Body of pancreas (tissue), 4 donors: ENCODE measurements around the gene MRPL51. TPM values are rescaled to one million over a fixed set of nuclear protein-coding genes. Genes with fewer than 3 reads are reported as not detected.

Source experiments
- ATAC-seq: fragments of 150-250 bp; one replicate; pipeline ENCODE4 v1.9.1; 2016
- DNase-seq, 4 donors: peaks; one replicate each; pipeline ENCODE4 v3.0.0-alpha.2; 2019
- H3K27ac ChIP-seq, 4 donors: fragments of 200-600 bp; sonication (generic); 1 replicate in 3 of 4; 2 replicates in 1 of 4; pipeline versions ENCODE4 v1.5.1 to v1.6.1; 2016 to 2019; ENCODE audit warnings: mild to moderate bottlenecking in 1 of 4, mixed read lengths in 1 of 4, moderate library complexity in 1 of 4
- H3K27me3 ChIP-seq, 2 donors: fragments of 200-600 bp; sonication (generic); one replicate each; pipeline ENCODE4 v1.6.0; 2016; ENCODE audit warnings: mild to moderate bottlenecking in 1 of 2
- H3K36me3 ChIP-seq, 2 donors: fragments of 200-600 bp; sonication (generic); replicated peaks in 1 of 2; 2 replicates each; pipeline ENCODE4 v1.5.1; 2016; ENCODE audit warnings: low read depth in 2 of 2; ENCODE audit not compliant: insufficient read depth in 1 of 2
- H3K4me1 ChIP-seq: fragments of 200-600 bp; sonication (generic); one replicate; pipeline ENCODE4 v1.6.0; 2016
- H3K4me3 ChIP-seq, 2 donors: fragments of 200-600 bp; sonication (generic); 1 replicate in 1 of 2; 2 replicates in 1 of 2; pipeline ENCODE4 v1.5.1; 2016 to 2019
- H3K9me3 ChIP-seq, 3 donors: fragments of 200-600 bp; sonication (generic); 1 replicate in 2 of 3; 2 replicates in 1 of 3; pipeline ENCODE4 v1.5.1; 2016
- POLR2A ChIP-seq, 3 donors: fragments of 450-650 bp; IDR thresholded peaks; one replicate each; pipeline ENCODE4 v1.6.1; 2016; ENCODE audit warnings: antibody characterized with exemption in 3 of 3, mild to moderate bottlenecking in 2 of 3
- WGBS, 2 donors: methylation state at CpG; one replicate each; pipeline ENCODE4 v1.1.5; 2017; 5-methylcytosine and 5-hydroxymethylcytosine counted together
- intact Hi-C: fragments of 100-400 bp; cut with DNase I; formaldehyde crosslinking; loops from one replicate; pipeline ENCODE4 v1.15.1; 2023
- total RNA-seq, 2 donors: library from RNA; depleted of rRNA; stranded (reverse); fragments of >200 nt; gene quantifications; one replicate each; pipeline ENCODE4 v1.1.0, GENCODE V29; 2016
- TF ChIP-seq, protein P1 (sequence below), 7 experiments: fragments of 450-650 bp in 4 of 7; fragments of 200-600 bp in 3 of 7; sonication (generic) in 3 of 7; IDR thresholded peaks; one replicate each; pipeline ENCODE4 v1.5.1; 2016 to 2019; ENCODE audit warnings: antibody characterized with exemption in 7 of 7

Gene MRPL51
- total RNA-seq, 2 donors from 2014 or later, result 23.6 to 25.1 TPM

DNA sequence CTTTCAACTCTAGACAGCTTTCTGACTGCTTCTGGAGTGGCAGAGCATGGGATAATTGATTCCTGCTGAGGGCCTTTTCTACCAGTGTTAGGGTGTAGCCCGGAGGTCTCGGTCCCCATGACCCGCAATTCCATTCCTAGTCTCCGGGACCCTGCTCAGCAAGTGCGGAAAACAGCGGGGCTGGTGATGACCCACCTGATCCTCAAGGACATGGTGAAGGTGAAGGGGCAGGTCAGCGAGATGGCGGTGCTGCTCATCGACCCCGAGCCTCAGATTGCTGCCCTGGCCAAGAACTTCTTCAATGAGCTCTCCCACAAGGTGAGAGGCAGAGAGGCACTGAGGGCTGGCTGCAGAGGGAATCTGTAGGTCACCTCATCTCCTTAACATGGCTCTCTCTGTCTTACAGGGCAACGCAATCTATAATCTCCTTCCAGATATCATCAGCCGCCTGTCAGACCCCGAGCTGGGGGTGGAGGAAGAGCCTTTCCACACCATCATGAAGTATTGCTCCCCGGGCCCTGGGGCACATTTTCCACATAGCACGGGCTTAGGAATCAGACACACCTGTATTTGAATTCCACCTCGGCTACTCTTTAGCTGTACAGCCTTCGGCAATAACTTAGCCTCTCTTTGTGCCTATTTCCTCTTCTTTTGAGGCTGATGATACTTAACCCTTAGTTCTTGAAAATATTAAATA is 35.6 kb upstream of the MRPL51 start:
- H3K4me3 ChIP-seq, result no peak overlapping the region
- 88 to 89% methylated on average over 17 of the region's 17 CpGs for WGBS, 2 donors
- peaks cover 19% of the 10 kb centered on the region for H3K4me1 ChIP-seq
- intact Hi-C loops, result no loop called here
- H3K9me3 ChIP-seq, result no peaks in the 10 kb centered on the region
- no peak overlapping the region for H3K27ac ChIP-seq
- TF ChIP-seq POLR2A (IDR thresholded peaks at IDR 0.05), result no peak
- TF ChIP-seq, protein P1, sequence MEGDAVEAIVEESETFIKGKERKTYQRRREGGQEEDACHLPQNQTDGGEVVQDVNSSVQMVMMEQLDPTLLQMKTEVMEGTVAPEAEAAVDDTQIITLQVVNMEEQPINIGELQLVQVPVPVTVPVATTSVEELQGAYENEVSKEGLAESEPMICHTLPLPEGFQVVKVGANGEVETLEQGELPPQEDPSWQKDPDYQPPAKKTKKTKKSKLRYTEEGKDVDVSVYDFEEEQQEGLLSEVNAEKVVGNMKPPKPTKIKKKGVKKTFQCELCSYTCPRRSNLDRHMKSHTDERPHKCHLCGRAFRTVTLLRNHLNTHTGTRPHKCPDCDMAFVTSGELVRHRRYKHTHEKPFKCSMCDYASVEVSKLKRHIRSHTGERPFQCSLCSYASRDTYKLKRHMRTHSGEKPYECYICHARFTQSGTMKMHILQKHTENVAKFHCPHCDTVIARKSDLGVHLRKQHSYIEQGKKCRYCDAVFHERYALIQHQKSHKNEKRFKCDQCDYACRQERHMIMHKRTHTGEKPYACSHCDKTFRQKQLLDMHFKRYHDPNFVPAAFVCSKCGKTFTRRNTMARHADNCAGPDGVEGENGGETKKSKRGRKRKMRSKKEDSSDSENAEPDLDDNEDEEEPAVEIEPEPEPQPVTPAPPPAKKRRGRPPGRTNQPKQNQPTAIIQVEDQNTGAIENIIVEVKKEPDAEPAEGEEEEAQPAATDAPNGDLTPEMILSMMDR (IDR thresholded peaks at IDR 0.05), result no peak
- H3K36me3 ChIP-seq, result peaks cover 4 to 38% of the 10 kb centered on the region in 2 donors
- DNase-seq, result no peak
- ATAC-seq, result no peak
- H3K27me3 ChIP-seq, result no peaks in the 10 kb centered on the region

DNA sequence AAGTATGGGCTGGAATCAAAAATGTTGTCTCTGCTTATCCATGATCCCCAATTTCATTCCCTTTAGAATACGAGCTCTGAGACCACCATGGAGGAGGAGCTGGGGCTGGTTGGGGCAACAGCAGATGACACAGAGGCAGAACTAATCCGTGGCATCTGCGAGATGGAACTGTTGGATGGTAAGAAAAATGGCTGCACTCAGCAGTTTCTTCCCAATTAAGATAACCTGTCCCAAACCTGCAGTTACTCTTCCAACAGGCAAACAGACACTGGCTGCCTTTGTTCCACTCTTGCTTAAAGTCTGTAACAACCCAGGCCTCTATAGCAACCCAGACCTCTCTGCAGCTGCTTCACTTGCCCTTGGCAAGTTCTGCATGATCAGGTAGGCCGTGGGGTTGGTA is 34.6 kb upstream of the MRPL51 start:
- Histone ChIP-seq H3K27me3 (no peaks in the 10 kb centered on the region), H3K36me3 (peaks cover 4 to 40% of the 10 kb centered on the region in 2 donors), H3K27ac (no peak overlapping the region), H3K4me1 (peaks cover 9% of the 10 kb centered on the region), H3K9me3 (no peaks in the 10 kb centered on the region), H3K4me3 (no peak overlapping the region)
- no peak for TF ChIP-seq POLR2A (IDR thresholded peaks at IDR 0.05)
- TF ChIP-seq, protein P1 (IDR thresholded peaks at IDR 0.05), result no peak
- intact Hi-C loops, result no loop called here
- DNase-seq (no peak), ATAC-seq (no peak)
- WGBS, 2 donors, result 88 to 96% methylated on average over 4 of the region's 4 CpGs

DNA sequence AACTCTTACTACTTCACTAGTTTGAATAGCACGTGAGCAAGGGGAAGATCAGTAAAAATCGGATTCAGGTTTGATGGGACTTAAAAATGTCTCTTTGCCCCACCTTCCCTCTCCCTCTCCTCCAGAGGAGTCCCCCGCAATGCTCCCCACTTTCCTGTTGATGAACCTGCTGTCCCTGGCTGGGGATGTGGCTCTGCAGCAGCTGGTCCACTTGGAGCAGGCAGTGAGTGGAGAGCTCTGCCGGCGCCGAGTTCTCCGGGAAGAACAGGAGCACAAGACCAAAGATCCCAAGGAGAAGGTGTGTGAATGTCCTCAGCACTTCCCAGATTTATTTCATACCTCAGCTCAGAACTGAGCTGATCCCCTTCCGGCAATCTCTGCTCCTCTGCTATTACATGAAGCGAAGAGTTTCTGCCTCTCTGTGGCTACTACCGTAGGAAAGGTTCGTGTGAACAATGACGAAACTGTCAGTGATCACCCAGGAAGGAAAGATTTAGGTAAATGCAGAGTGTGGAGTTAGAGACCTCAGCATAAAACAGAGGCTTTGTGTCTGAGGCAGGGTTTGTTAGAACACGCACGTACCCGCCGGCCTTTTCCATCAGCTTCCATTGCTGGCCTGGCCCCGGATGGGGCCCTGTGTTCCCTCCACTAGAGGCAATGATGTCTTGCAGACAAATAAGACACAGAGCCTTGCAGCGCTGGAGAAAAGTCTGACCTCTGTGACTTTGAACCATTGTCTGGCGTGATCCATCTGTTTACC is 33.9 kb upstream of the MRPL51 start:
- no peak overlapping the region for H3K27ac ChIP-seq
- no peak for ATAC-seq
- TF ChIP-seq POLR2A (IDR thresholded peaks at IDR 0.05), result no peak
- TF ChIP-seq, protein P1 (IDR thresholded peaks at IDR 0.05), result no peak
- intact Hi-C loops, result no loop called here
- 90 to 93% methylated on average over 19 of the region's 19 CpGs for whole genome bisulfite sequencing, 2 donors
- peaks cover 9 to 48% of the 10 kb centered on the region in 2 donors for H3K36me3 ChIP-seq
- H3K4me3 ChIP-seq, result no peak overlapping the region
- no peaks in the 10 kb centered on the region for H3K27me3 ChIP-seq
- no peak for DNase-seq
- H3K4me1 ChIP-seq, result peaks cover 2% of the 10 kb centered on the region
- no peaks in the 10 kb centered on the region for H3K9me3 ChIP-seq

DNA sequence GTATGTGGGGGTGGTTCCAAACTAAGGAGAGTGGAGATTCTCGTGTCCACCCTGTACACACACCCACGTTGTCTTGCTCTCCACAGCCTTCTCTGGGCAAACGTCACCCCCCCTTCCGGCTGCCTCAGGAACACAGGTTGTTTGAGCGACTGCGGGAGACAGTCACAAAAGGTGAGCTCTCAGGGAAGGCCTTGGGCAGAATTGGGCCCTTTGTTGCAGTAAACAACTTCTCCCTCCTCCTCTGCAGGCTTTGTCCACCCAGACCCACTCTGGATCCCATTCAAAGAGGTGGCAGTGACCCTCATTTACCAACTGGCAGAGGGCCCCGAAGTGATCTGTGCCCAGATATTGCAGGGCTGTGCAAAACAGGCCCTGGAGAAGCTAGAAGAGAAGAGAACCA is 33.1 kb upstream of the MRPL51 start:
- Histone ChIP-seq H3K27me3 (no peaks in the 10 kb centered on the region), H3K9me3 (no peaks in the 10 kb centered on the region), H3K27ac (no peak overlapping the region), H3K4me1 (no peaks in the 10 kb centered on the region), H3K36me3 (peaks cover 9 to 52% of the 10 kb centered on the region in 2 donors), H3K4me3 (no peak overlapping the region)
- WGBS, 2 donors, result 83 to 97% methylated on average over 5 to 7 of the region's 7 CpGs
- no peak for TF ChIP-seq POLR2A (IDR thresholded peaks at IDR 0.05)
- TF ChIP-seq, protein P1 (IDR thresholded peaks at IDR 0.05), result no peak
- DNase-seq (no peak), ATAC-seq (no peak)
- intact Hi-C loops, result no loop called here
